Stimulated activated memory B cell treated with anti-CD40 and anti-IgM and Interleukin-4, amounts not matched to agents 10 μg/mL and 1 μg/mL and 100 μg/mL, for 72 hours (primary cell): ENCODE data around the gene IDH3G.

Source experiments
- ATAC-seq: fragments of 150-1000 bp; cut with Tn5 transposase; 2 replicates; pipeline ENCODE4 v1.10.0; 2021
- H3K27ac Mint-ChIP-seq: one replicate; pipeline ENCODE4 v1.8.0; 2022; ENCODE audit warnings: mild to moderate bottlenecking, mixed read lengths
- H3K27me3 Mint-ChIP-seq: one replicate; pipeline ENCODE4 v1.8.0; 2022; ENCODE audit warnings: mixed read lengths
- H3K36me3 Mint-ChIP-seq: one replicate; pipeline ENCODE4 v1.8.0; 2022; ENCODE audit warnings: mixed read lengths
- H3K4me1 Mint-ChIP-seq: one replicate; pipeline ENCODE4 v1.8.0; 2022; ENCODE audit warnings: mixed read lengths
- H3K4me3 Mint-ChIP-seq: one replicate; pipeline ENCODE4 v1.8.0; 2022; ENCODE audit warnings: mild to moderate bottlenecking, moderate library complexity, mixed read lengths
- H3K9me3 Mint-ChIP-seq: one replicate; pipeline ENCODE4 v1.8.0; 2022; ENCODE audit warnings: mixed read lengths

The IDH3G gene

GRCh38 chrX:153773741-153774575 is 20.2 kb downstream of the IDH3G start:
- Mint-ChIP-seq H3K27me3 (peaks cover 7% of the 10 kb centered on the region), H3K4me1 (no peaks in the 10 kb centered on the region), H3K4me3 (no peak overlapping the region), H3K36me3 (no peaks in the 10 kb centered on the region), H3K9me3 (no peaks in the 10 kb centered on the region), H3K27ac (no peak overlapping the region)
- no peak for ATAC-seq

DNA sequence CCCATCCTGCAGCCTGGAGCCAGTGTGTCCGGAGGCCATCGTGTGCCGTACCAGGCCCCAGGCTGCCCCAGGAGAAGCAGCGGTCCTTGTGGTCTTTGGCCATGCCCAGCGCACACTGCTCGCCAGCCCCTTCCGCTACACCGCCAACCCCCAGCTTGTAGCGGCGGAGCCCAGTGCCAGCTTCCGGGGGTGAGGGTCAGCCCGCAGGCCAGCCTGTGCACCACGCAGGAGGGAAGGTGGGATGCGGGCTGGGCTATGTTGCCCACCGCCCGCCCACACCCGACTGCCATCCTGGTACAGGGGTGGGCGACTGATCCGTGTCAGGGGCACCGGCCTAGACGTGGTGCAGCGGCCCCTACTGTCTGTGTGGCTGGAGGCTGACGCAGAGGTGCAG is 21.0 kb downstream of the IDH3G start:
- H3K4me3 Mint-ChIP-seq: no peak overlapping the region
- no peaks in the 10 kb centered on the region for H3K9me3 Mint-ChIP-seq
- no peak for ATAC-seq
- peaks cover 2% of the 10 kb centered on the region for H3K4me1 Mint-ChIP-seq
- H3K27ac Mint-ChIP-seq: no peak overlapping the region
- H3K36me3 Mint-ChIP-seq: no peaks in the 10 kb centered on the region
- peaks cover 7% of the 10 kb centered on the region for H3K27me3 Mint-ChIP-seq

DNA sequence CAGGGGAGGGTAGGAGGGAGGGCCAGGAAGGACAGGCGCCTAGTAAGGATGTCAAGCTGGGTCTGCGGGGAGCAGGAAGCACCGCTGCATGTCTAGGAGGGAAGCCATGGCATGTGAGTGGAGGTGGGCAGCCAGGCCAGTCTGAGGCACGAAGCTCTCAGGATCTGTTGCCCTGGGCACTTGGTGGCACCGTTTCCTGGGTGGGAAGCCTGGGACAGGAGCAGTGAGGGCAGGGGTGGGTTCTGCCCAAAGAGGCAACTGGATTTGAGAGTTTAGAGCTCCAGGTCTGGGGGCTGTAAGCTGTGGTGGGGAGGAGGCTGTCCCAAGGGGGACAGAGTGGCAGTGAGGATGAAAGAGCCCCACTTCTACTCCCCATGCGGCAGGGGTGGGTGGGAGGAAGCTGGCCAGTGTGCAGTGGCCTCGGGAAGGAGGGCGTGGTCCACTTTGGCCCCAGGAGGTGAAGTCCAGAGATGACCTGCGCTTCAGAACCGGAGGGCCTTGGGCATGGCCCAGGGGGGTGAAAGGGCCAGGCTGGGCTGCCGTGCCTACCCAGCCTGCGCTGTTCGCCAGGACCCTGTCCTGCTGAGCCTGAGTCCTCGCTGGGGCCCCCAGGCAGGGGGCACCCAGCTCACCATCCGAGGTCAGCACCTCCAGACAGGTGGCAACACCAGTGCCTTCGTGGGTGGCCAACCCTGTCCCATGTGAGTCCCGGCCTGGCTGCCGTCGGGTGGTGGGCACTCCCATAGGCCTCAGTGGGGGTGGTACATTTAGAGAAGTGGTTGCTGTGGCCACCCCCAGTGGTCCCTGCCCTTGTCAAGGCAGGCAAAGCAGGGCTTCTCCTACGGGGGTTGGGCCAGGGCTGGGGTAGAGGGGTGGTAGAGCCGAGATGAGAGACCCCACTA is 21.6 kb downstream of the IDH3G start:
- Mint-ChIP-seq H3K4me3 (no peak overlapping the region), H3K9me3 (no peaks in the 10 kb centered on the region), H3K36me3 (no peaks in the 10 kb centered on the region), H3K27me3 (peaks cover 7% of the 10 kb centered on the region), H3K27ac (no peak overlapping the region), H3K4me1 (peaks cover 7% of the 10 kb centered on the region)
- no peak for ATAC-seq

DNA sequence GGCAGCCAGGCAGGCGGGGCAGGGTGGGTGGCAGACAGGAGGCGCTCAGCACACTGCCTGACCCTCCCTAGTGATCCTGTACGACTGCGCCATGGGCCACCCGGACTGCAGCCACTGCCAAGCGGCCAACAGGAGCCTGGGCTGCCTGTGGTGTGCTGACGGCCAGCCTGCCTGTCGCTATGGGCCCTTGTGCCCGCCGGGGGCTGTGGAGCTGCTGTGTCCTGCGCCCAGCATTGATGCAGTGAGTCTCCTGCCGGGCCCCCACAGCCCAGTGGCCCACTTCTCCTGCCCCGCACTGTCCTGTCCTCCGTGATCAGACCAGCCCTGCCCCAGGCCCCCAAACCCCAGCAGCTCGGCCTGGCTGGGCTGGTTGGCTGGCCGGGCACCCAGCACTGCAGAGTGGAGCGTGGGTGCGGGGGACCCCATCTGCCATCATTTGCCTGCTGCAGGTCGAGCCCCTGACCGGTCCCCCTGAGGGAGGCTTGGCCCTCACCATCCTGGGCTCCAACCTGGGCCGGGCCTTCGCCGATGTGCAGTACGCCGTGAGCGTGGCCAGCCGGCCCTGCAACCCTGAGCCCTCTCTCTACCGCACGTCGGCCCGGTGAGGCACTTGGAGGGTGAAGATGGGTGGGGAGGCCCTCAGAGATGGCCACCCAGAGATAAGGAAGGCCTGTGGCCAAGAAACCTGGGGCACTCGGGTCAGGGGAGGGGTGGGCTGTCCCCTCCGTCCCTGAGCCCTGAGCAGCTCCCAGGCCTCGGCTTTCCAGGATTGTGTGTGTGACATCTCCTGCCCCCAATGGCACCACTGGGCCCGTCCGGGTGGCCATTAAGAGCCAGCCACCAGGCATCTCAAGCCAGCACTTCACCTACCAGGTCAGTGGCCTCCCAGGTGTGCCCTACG is 22.5 kb downstream of the IDH3G start:
- no peaks in the 10 kb centered on the region for H3K36me3 Mint-ChIP-seq
- H3K27me3 Mint-ChIP-seq: peaks cover 7% of the 10 kb centered on the region
- no peak for ATAC-seq
- H3K4me1 Mint-ChIP-seq: peaks cover 9% of the 10 kb centered on the region
- no peaks in the 10 kb centered on the region for H3K9me3 Mint-ChIP-seq
- no peak overlapping the region for H3K4me3 Mint-ChIP-seq
- no peak overlapping the region for H3K27ac Mint-ChIP-seq

DNA sequence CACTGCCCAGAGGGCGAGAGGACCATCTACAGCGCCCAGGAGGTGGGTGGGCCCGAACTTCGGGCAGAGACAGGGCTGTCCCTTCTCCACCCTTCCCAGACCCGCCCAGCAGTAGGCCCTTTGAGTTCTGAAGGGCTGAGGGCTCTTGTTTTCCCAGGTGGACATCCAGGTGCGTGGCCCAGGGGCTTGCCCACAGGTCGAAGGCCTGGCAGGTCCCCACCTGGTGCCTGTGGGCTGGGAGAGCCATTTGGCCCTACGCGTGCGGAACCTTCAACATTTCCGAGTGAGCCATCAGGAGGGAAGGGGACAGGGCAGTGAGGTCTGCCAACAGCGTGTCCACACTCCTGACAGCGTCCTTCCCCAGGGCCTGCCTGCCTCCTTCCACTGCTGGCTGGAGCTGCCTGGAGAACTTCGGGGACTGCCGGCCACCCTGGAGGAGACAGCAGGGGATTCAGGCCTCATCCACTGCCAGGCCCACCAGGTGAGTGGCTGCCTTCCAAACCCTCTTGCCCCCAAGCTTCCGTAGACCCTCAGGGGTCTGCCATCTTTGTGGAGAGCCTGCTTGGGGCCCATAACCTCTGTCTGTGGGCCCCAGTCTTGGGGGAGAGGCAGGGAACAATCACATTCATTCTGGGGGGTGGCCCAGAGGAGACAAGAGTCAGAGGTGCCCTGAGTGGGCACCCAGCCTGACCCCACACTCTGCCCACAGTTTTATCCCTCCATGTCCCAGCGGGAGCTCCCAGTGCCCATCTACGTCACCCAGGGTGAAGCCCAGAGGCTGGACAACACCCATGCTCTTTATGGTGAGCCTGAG is 23.4 kb downstream of the IDH3G start:
- ATAC-seq: no peak
- H3K4me3 Mint-ChIP-seq: no peak overlapping the region
- H3K4me1 Mint-ChIP-seq: peaks cover 17% of the 10 kb centered on the region
- H3K36me3 Mint-ChIP-seq: no peaks in the 10 kb centered on the region
- H3K27me3 Mint-ChIP-seq: peaks cover 7% of the 10 kb centered on the region
- no peaks in the 10 kb centered on the region for H3K9me3 Mint-ChIP-seq
- no peak overlapping the region for H3K27ac Mint-ChIP-seq

GRCh38 chrX:153769865-153770600 is 24.1 kb downstream of the IDH3G start:
- H3K27me3 Mint-ChIP-seq: peaks cover 7% of the 10 kb centered on the region
- H3K27ac Mint-ChIP-seq: no peak overlapping the region
- no peak for ATAC-seq
- H3K4me3 Mint-ChIP-seq: no peak overlapping the region
- H3K36me3 Mint-ChIP-seq: no peaks in the 10 kb centered on the region
- peaks cover 17% of the 10 kb centered on the region for H3K4me1 Mint-ChIP-seq
- H3K9me3 Mint-ChIP-seq: no peaks in the 10 kb centered on the region

- no peak overlapping the region for H3K27ac Mint-ChIP-seq
- H3K4me3 Mint-ChIP-seq: no peak overlapping the region
- no peaks in the 10 kb centered on the region for H3K9me3 Mint-ChIP-seq
- H3K27me3 Mint-ChIP-seq: peaks cover 7% of the 10 kb centered on the region
- ATAC-seq: no peak
- H3K4me1 Mint-ChIP-seq: peaks cover 17% of the 10 kb centered on the region
- H3K36me3 Mint-ChIP-seq: no peaks in the 10 kb centered on the region
Observed at GRCh38 chrX:153769158-153769864, 24.9 kb downstream of the IDH3G start.

DNA sequence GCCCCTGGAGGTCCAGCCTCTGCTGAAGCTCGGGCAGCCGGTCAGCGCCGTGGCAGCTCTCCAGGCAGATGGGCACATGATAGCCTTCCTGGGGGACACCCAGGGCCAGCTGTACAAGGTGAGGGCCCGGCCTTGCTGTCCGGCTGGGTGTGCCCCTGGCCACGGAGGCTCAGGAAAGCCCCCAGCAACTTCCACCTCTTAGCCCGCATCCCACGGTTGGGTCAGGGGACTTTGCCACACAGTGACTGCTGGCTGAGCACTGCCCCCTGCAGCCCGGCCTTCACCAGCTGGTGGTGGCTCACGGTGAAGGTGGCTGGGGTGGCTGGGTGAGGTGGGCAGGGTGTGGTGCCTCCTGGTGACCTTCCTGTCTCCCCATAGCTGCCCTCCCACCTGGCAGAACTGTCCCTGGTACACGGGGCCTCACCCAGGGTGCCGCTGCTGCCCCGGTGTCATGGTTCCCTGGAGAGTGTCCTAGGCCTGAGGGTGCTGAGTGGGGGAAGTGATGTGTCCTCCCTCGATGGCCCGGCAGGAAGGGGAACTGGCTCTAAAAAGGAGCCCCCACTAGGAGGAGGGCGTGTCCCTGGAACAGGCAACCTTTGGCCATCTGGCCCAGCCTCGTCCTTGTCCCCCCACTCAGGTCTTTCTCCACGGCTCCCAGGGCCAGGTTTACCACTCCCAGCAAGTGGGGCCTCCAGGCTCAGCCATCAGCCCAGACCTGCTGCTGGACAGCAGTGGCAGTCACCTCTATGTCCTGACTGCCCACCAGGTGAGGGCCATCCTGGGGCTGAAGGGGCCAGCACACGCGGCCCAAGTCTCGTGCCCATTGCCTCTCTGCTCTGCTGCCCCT is 25.6 kb downstream of the IDH3G start:
- no peak overlapping the region for H3K27ac Mint-ChIP-seq
- H3K36me3 Mint-ChIP-seq: no peaks in the 10 kb centered on the region
- H3K4me1 Mint-ChIP-seq: peaks cover 24% of the 10 kb centered on the region
- ATAC-seq: no peak
- no peaks in the 10 kb centered on the region for H3K9me3 Mint-ChIP-seq
- no peak overlapping the region for H3K4me3 Mint-ChIP-seq
- H3K27me3 Mint-ChIP-seq: peaks cover 7% of the 10 kb centered on the region

GRCh38 chrX:153767674-153768055 is 26.5 kb downstream of the IDH3G start:
- H3K27ac Mint-ChIP-seq: no peak overlapping the region
- H3K4me1 Mint-ChIP-seq: peaks cover 24% of the 10 kb centered on the region
- no peaks in the 10 kb centered on the region for H3K9me3 Mint-ChIP-seq
- no peak for ATAC-seq
- H3K27me3 Mint-ChIP-seq: peaks cover 7% of the 10 kb centered on the region
- H3K36me3 Mint-ChIP-seq: no peaks in the 10 kb centered on the region
- no peak overlapping the region for H3K4me3 Mint-ChIP-seq

- H3K27me3 Mint-ChIP-seq: peaks cover 7% of the 10 kb centered on the region
- H3K4me3 Mint-ChIP-seq: no peak overlapping the region
- no peaks in the 10 kb centered on the region for H3K9me3 Mint-ChIP-seq
- no peaks in the 10 kb centered on the region for H3K36me3 Mint-ChIP-seq
- H3K4me1 Mint-ChIP-seq: peaks cover 24% of the 10 kb centered on the region
- no peak overlapping the region for H3K27ac Mint-ChIP-seq
- ATAC-seq: no peak
Observed at GRCh38 chrX:153766871-153767673, 27.1 kb downstream of the IDH3G start.

DNA sequence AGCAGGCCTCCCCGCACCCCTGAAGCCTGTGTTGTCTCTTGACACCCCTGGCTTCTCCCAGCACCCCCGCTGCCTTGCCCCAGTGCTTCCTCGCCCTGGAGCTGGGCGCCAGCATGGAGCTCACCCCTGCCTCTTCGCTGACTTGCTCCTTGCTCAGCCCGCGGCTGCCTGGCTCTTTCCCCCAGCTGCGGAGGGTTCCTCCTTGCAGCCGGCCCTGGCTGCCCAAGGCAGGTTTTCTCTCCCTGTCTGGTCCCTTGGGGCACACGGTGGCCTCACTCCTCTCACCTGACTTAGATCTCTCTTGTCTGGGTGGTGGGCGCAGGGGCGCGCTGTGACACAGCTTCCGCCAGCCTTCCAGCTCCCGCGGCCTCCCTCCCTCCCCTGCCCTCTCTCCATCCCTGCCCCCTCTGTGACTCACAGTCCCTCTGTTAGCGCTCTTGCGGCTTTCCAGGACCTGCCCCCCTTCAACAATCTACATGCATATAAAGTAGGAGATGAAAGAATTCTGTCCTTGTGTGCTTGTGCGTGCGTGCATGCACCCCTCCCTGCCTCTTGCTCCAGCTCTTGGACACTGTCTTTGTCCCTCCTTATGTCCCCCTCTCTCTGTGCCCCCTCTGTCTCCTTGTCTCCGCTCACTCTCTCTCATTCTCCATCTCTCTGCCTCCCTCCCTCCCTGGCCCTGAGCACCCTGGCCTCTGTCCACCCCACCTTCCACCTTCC is 27.9 kb downstream of the IDH3G start:
- Mint-ChIP-seq H3K4me1 (peaks cover 24% of the 10 kb centered on the region), H3K27me3 (peaks cover 7% of the 10 kb centered on the region), H3K9me3 (no peaks in the 10 kb centered on the region), H3K27ac (peak overlapping the region; percentile 46), H3K36me3 (no peaks in the 10 kb centered on the region), H3K4me3 (no peak overlapping the region)
- peak; percentile 37 for ATAC-seq
